Stimulated activated naive CD8-positive, alpha-beta T cell treated with anti-CD3 and anti-CD28 coated beads, Interleukin-15, amount 100 ng/mL, for 72 hours (primary cell): ENCODE results near the gene ERBB4.

Experiments used
- ATAC-seq: fragments of 150-1000 bp; cut with Tn5 transposase; 2 replicates; pipeline ENCODE4 v1.10.0; 2021; ENCODE audit warnings: mild to moderate bottlenecking, moderate library complexity
- DNase-seq, 2 donors: peaks; one replicate each; pipeline ENCODE4 v3.0.0; 2021 to 2022
- H3K27ac Mint-ChIP-seq, 2 donors: one replicate each; pipeline ENCODE4 v1.8.0; 2022; ENCODE audit warnings: mild to moderate bottlenecking in 2 of 2, mixed read lengths in 2 of 2, moderate library complexity in 2 of 2
- H3K27me3 Mint-ChIP-seq: one replicate; pipeline ENCODE4 v1.8.0; 2022; ENCODE audit warnings: mixed read lengths
- H3K4me1 Mint-ChIP-seq: one replicate; pipeline ENCODE4 v1.8.0; 2022; ENCODE audit warnings: mild to moderate bottlenecking, mixed read lengths
- H3K4me3 Mint-ChIP-seq, 2 donors: one replicate each; pipeline ENCODE4 v1.8.0; 2022; ENCODE audit warnings: mild to moderate bottlenecking in 2 of 2, mixed read lengths in 2 of 2, moderate library complexity in 1 of 2
- H3K9me3 Mint-ChIP-seq, 2 donors: one replicate each; pipeline ENCODE4 v1.8.0; 2022; ENCODE audit warnings: mixed read lengths in 2 of 2

ERBB4 gene

DNA sequence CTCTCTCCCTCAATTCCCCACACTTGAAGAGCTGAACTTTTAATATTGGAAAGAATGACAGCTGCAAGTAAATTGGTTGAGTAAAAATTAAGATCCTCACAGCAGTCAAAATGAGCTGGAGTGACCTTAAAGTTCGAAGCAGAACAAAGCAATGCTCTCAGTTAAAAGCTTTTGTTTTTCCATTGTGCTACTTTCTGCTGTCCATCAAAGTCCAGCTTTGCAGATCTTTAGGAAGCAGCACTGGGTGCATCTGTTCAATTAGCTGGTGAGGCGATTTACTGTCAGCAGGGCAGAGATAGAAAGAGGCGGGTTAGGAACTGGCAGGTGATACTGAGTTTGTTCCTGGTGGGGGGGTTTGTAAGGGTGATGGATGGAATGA lies 1147.4 kb downstream of the ERBB4 start:
- no peak for DNase-seq
- Mint-ChIP-seq H3K9me3 (peaks cover 0 to 3% of the 10 kb centered on the region in 2 donors), H3K27me3 (no peaks in the 10 kb centered on the region), H3K4me1 (no peaks in the 10 kb centered on the region), H3K4me3 (no peak overlapping the region), H3K27ac (no peak overlapping the region)
- no peak for ATAC-seq

DNA sequence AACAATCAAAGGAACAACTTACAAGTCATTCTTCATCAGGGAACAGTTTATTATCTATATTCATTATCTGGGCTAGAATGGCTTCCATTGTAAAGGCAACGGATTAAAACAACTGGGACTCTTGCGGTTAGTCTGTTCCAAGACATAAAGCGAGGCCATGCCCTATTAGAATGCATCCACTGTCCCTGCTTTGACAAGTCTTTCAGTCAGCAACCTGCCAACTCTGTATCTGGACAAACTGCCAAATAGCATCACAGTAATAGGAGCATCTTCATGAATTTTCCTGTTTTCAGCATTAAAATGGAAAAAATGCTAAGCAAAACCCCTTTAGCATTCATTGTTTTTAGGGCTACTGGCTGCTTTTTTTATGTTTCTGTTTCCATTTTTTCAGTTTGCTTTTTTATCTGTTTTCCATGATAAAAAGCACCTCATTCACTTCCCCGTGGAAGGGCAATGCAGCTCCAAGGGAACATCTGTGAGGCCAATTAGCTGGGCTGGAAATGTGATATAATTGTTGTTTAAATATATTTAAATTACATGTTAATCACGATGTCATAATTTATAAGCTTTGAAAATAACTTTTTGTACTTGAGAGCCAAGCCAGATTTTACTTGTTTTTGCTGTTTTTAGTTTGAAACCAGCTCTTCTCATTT lies 1147.9 kb downstream of the ERBB4 start:
- DNase-seq (no peak), ATAC-seq (no peak)
- Mint-ChIP-seq H3K4me1 (no peaks in the 10 kb centered on the region), H3K9me3 (peaks cover 0 to 3% of the 10 kb centered on the region in 2 donors), H3K4me3 (no peak overlapping the region), H3K27me3 (no peaks in the 10 kb centered on the region), H3K27ac (no peak overlapping the region)

DNA sequence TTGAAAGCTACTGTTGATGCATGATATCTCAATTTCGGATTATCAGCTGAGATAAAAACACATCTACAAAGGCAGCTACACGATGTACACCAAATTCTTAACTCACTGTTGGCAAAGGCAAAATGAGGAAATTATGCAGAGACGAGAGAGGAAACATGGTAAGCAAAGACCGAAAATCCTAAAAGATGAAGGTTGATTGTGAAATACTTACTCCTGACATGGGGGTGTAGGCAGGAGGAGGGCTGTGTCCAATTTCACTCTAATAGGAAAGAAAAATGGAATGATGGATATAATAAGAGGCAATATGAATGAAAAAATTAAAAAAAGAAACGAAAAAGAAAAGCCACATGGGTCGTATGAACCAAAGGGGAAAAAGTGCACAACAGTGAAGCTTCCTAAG lies 1150.9 kb downstream of the ERBB4 start:
- no peaks in the 10 kb centered on the region for H3K27me3 Mint-ChIP-seq
- H3K27ac Mint-ChIP-seq: peak overlapping the region in 1 of 2 donors; percentile 8
- H3K4me1 Mint-ChIP-seq: no peaks in the 10 kb centered on the region
- H3K4me3 Mint-ChIP-seq: no peak overlapping the region
- DNase-seq (no peak), ATAC-seq (no peak)
- peaks cover 0 to 3% of the 10 kb centered on the region in 2 donors for H3K9me3 Mint-ChIP-seq

DNA sequence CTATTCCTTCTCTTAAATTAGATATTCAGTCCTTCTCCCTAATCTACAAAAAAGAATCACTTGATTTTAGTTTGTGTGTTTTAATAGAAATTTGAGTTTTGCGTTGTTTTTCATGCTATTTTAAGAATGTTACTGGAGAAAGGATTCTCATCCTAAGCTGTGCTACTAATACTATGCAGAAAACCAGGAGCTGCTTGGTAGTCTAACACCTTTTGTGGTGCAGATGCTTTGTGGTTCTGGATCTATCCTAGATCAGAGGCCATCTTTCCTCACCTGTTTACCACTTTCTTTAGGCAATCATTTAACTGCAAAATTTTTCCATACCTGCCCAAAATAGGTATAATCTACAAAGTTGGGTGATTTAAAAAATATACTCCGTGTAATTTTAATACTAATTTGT lies 1158.6 kb downstream of the ERBB4 start:
- Mint-ChIP-seq H3K27me3 (no peaks in the 10 kb centered on the region), H3K4me3 (no peak overlapping the region), H3K27ac (no peak overlapping the region), H3K9me3 (no peaks in the 10 kb centered on the region), H3K4me1 (no peaks in the 10 kb centered on the region)
- DNase-seq: no peak
- no peak for ATAC-seq

DNA sequence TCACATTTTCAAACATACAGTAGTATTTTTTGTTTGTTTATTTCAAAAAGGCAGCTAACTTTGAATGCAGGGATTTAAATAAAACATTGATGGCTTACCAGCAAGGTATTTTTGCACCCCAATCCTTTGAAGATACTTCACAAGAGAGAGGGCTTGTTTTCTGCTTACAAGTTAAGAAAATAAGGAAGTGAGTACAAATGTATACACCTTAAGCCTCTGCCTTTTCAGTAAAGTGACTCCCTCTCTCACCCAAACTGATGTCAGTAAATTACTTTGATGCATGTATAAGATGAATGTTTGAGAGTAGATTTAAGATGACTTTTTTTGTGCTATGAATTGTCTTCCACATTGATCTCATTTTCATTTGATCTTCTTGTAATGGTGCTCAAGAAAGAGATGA lies 1162.2 kb downstream of the ERBB4 start:
- ATAC-seq (no peak), DNase-seq (no peak)
- Mint-ChIP-seq H3K4me1 (no peaks in the 10 kb centered on the region), H3K9me3 (no peaks in the 10 kb centered on the region), H3K27ac (no peak overlapping the region), H3K4me3 (no peak overlapping the region), H3K27me3 (no peaks in the 10 kb centered on the region)

DNA sequence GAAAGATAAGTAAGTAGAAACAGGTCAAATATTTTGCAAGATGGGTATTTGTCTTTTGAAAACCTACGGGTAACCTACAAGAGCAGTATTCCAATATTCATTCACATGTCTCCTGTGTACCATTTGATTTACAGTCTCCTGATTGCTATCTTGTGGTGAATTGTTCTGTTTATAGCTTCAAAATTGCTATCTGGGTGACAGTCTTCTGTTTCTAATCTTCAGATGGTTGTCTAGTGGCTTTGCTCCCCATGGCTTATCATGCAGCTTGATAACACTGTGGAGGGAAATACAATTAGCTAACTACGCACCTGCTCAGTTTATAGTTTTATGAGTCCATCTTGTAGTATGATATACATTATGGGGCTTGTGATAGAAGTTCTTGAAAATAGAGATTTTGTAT lies 1165.4 kb downstream of the ERBB4 start:
- Mint-ChIP-seq H3K4me1 (no peaks in the 10 kb centered on the region), H3K27ac (no peak overlapping the region), H3K9me3 (no peaks in the 10 kb centered on the region), H3K27me3 (no peaks in the 10 kb centered on the region), H3K4me3 (no peak overlapping the region)
- ATAC-seq (no peak), DNase-seq (no peak)

DNA sequence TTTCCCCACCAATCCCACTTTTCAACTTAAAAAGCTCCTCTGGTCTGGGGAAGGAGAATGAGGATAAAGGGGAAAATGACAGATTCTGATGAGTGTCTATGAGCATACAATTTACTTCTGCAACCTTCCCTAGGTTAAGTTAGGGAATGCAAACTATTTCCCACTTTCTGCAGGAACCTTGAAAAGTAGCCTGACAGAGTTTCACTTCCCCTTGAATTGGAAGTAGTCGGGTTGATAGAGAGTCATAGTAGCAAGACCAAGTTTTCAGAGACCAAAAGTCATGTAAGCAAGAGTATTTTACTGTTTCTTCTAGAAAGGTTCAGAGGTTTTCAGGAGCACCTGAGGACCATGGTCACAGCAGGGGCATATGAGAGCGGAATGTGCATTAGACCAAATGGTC lies 1167.1 kb downstream of the ERBB4 start:
- Mint-ChIP-seq H3K27me3 (no peaks in the 10 kb centered on the region), H3K4me1 (no peaks in the 10 kb centered on the region), H3K4me3 (no peak overlapping the region), H3K9me3 (peaks cover 0 to 8% of the 10 kb centered on the region in 2 donors), H3K27ac (no peak overlapping the region)
- DNase-seq (no peak), ATAC-seq (no peak)

DNA sequence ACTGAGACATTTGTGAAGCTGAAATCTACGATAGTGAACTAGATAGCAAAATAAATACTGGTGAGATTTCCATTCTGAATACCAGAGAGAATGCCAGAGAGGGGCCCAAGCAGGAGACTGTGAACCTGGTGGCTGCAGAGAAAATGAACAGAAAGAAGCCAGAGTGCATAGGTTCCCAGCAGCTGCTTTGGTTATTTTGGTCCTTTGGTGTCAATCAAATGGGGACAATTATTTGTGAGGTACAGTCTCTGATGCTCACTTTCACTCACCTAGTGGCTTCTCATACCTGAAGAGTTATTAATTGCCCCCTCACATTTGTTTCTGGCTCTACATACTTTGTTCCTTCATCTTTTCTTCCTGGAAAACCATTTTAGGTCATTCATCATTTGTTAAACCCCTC lies 1170.1 kb downstream of the ERBB4 start:
- DNase-seq: no peak
- H3K4me3 Mint-ChIP-seq: no peak overlapping the region
- H3K27ac Mint-ChIP-seq: no peak overlapping the region
- no peak for ATAC-seq
- H3K4me1 Mint-ChIP-seq: no peaks in the 10 kb centered on the region
- H3K9me3 Mint-ChIP-seq: peaks cover 0 to 8% of the 10 kb centered on the region in 2 donors
- no peaks in the 10 kb centered on the region for H3K27me3 Mint-ChIP-seq

DNA sequence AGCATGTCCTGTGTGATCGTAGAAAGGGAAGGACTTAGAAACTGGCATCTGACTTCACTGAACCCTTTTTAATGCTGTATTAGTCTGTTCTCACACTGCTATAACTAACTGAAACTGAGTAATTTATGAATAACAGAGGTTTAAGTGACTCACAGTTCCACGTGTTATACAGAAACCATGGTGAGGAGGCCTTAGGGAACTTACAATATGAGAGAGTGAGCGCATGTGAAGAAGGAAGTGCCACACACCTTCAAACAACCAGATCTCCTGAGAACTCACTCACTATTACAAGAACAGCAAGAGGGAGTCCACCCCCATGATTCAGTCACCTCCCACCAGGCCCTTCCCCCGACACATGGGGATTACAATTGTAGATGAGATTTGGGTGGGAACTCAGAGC lies 1170.9 kb downstream of the ERBB4 start:
- Mint-ChIP-seq H3K4me1 (no peaks in the 10 kb centered on the region), H3K27ac (no peak overlapping the region), H3K4me3 (no peak overlapping the region), H3K27me3 (no peaks in the 10 kb centered on the region), H3K9me3 (peaks cover 0 to 8% of the 10 kb centered on the region in 2 donors)
- peak; percentile 28 for ATAC-seq
- no peak for DNase-seq

DNA sequence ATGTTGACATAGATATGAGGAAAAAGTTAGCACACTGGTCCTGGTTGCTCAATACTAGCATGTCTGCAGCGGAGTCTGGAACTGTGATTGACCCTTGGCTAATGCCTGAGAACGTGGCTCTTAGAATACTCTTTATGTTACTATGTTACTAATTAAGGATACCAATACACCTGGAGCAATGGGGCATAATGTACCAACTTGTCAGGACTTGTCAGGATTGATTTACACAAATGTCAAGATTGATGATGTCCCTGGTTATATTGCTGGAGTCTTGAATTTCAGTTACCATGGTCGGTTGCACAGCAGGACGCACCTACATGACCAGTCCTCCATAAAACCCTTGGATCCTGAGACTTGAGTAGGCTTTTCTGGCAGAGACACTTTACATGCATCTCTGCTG lies 1171.3 kb downstream of the ERBB4 start:
- DNase-seq: no peak
- Mint-ChIP-seq H3K9me3 (peaks cover 4 to 10% of the 10 kb centered on the region in 2 donors), H3K27me3 (no peaks in the 10 kb centered on the region), H3K27ac (peak overlapping the region in 1 of 2 donors; percentile 70), H3K4me3 (no peak overlapping the region), H3K4me1 (no peaks in the 10 kb centered on the region)
- ATAC-seq: no peak

DNA sequence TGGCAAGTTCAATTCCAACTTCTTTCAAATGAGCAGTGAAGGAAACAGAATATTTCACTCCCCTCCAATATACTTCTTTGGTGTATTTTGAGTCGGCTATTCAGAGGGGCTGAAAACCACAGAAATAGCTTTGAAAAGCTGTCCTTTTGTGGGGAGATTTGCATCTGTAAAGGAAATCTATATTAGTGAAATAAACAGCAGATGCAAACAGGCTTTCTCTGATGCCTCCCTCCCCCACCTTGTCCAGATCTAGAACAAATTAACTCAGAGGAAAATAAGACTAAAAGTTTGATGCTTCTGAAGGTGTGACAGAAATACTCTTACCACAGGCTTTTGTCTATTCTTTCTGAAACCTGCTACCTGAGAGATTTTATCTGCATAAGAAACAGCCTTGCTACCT lies 1173.7 kb downstream of the ERBB4 start:
- H3K27me3 Mint-ChIP-seq: no peaks in the 10 kb centered on the region
- H3K9me3 Mint-ChIP-seq: peaks cover 9 to 13% of the 10 kb centered on the region in 2 donors
- DNase-seq: no peak
- no peak overlapping the region for H3K4me3 Mint-ChIP-seq
- ATAC-seq: no peak
- no peaks in the 10 kb centered on the region for H3K4me1 Mint-ChIP-seq
- H3K27ac Mint-ChIP-seq: no peak overlapping the region

DNA sequence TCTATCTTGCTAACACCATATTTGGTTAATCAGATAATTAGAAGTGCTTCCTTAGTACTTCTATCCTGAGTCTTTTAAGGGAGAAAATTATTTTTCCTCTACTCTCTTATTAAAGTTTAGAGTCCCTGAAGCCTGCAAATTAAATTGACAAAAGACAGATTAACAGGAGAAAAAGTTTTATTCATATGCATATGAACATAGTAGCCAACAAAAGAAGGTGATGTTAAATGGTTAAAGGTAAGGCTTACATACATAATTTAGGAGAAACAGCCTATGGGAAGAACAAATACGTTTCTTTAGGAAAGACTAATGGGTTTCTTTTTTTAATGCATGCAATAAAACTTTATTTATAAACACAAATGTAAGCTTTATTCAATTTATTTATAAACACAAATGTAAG lies 1177.2 kb downstream of the ERBB4 start:
- DNase-seq (no peak), ATAC-seq (no peak)
- H3K27me3 Mint-ChIP-seq: no peaks in the 10 kb centered on the region
- peaks cover 5 to 9% of the 10 kb centered on the region in 2 donors for H3K9me3 Mint-ChIP-seq
- H3K4me3 Mint-ChIP-seq: no peak overlapping the region
- H3K27ac Mint-ChIP-seq: no peak overlapping the region
- no peaks in the 10 kb centered on the region for H3K4me1 Mint-ChIP-seq

DNA sequence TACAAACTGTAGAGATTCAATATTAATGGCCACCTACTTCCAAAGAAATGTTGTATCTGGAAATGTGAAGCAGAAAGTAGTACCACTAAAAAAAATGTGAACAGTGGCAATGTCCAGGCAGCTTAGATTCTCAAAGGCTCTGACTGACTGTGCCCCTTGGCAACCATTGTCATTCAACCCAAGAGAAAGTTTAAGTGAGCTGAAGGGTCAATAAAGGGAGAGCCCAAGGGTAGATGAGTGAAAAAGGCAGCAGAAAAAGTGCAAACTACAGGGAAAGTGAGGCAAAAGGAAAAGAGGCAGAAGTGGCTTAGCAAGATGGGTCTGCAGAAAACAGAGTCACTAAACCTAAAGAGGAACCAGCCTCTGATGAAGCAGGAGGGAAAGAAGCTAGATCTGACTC lies 1179.3 kb downstream of the ERBB4 start:
- Mint-ChIP-seq H3K4me3 (no peak overlapping the region), H3K9me3 (peaks cover 5 to 9% of the 10 kb centered on the region in 2 donors), H3K27me3 (no peaks in the 10 kb centered on the region), H3K4me1 (no peaks in the 10 kb centered on the region), H3K27ac (no peak overlapping the region)
- ATAC-seq (no peak), DNase-seq (no peak)

DNA sequence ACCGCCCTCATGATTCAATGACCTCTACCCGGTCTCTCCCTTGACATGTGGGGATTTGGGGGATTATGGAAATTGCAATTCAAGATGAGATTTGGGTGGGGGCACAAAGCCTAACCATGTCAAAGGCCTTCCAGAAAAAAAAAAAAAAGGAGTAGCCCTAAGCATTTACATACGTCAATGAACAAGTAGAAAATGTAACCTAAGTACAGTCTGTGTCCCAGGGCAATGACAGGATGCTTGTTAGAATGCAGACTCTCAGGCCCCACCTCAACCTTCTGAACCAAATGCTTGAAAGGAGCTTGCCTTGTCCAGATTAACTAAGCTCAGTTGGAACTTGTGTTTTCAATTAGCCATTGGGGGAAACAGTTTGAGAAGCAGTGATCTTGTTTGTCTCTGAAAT lies 1180.1 kb downstream of the ERBB4 start:
- no peak for DNase-seq
- Mint-ChIP-seq H3K27ac (no peak overlapping the region), H3K4me1 (no peaks in the 10 kb centered on the region), H3K9me3 (peaks cover 5 to 9% of the 10 kb centered on the region in 2 donors), H3K27me3 (no peaks in the 10 kb centered on the region), H3K4me3 (no peak overlapping the region)
- ATAC-seq: no peak

DNA sequence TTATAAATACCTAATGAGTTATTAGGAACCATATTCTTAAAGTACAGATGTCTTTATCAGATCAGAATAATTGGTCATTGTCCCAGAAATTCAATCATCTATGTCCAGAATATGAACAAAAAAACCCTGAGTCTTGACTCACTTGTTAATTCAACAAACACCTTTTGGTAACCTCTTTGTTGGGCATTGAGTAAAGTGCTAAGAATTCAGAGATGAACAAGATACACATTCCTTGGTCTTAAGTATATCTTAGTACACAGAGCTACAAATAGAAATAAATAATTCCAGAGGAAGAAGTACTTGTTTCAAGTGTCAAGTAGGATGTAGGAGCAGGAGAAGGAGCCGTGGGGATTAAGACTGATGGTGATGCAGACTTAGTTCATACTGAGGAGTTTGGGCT lies 1184.1 kb downstream of the ERBB4 start:
- ATAC-seq (no peak), DNase-seq (no peak)
- H3K4me1 Mint-ChIP-seq: no peaks in the 10 kb centered on the region
- H3K4me3 Mint-ChIP-seq: no peak overlapping the region
- H3K27ac Mint-ChIP-seq: no peak overlapping the region
- H3K9me3 Mint-ChIP-seq: no peaks in the 10 kb centered on the region
- no peaks in the 10 kb centered on the region for H3K27me3 Mint-ChIP-seq

DNA sequence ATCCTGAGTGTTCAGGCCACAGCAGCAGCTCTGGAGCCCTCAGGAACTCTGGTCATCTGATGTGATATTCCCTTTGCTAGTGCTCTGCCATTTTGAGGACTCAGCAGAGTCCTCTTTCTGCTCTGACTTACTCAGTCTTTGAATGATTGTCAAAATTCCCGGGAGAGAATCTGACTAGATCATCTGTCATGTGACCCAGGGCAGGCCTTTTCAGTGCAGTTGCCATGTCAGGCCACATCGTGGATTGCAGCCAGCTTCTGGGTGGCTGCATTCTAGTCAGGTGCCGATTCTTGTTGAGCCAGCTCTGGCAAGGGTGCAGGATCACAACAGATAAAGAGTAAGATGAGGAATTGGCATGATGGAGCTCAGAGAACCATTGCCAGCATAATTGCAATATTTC lies 1186.6 kb downstream of the ERBB4 start:
- H3K4me3 Mint-ChIP-seq: no peak overlapping the region
- DNase-seq: no peak
- H3K4me1 Mint-ChIP-seq: no peaks in the 10 kb centered on the region
- no peak for ATAC-seq
- no peaks in the 10 kb centered on the region for H3K27me3 Mint-ChIP-seq
- H3K9me3 Mint-ChIP-seq: peaks cover 0 to 6% of the 10 kb centered on the region in 2 donors
- H3K27ac Mint-ChIP-seq: no peak overlapping the region

DNA sequence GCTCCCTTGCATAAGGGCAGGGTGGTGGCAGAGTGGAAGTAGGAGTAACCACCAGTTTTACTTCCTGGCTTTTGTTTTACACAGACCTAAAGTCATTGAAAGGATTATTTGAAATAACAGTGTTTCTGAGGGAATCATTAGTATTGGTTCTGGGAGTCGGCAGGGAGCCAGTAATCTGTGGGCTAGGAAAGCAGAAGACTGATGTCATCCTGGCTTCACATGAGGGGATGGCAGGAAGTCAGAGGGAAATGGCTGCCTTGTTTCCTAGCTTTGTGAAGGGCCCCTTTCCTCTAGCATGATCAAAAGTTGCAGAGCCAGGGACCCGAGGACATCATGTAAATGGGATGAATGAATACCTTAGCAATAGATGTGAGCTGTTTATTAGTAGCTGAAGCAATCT lies 1189.6 kb downstream of the ERBB4 start:
- H3K27ac Mint-ChIP-seq: no peak overlapping the region
- DNase-seq (no peak), ATAC-seq (no peak)
- no peaks in the 10 kb centered on the region for H3K4me1 Mint-ChIP-seq
- no peaks in the 10 kb centered on the region for H3K27me3 Mint-ChIP-seq
- H3K9me3 Mint-ChIP-seq: peaks cover 0 to 7% of the 10 kb centered on the region in 2 donors
- no peak overlapping the region for H3K4me3 Mint-ChIP-seq
